Stimulated activated CD8-positive, alpha-beta memory T cell treated with anti-CD3 and anti-CD28 coated beads, Interleukin-7, amount 100 ng/mL, for 24 hours (primary cell): ENCODE data around the gene SS18L1.

Experiments used
- DNase-seq: peaks from one replicate; pipeline ENCODE4 v3.0.0-alpha.2; 2020; ENCODE audit warnings: low read depth

SS18L1 gene

GRCh38 chr20:62156592-62157386 lies 13.2 kb downstream of the SS18L1 start:
- peak; percentile 53 for DNase-seq

GRCh38 chr20:62157387-62158087 lies 14.0 kb downstream of the SS18L1 start:
- DNase-seq: no peak

GRCh38 chr20:62158088-62158400 lies 14.5 kb downstream of the SS18L1 start:
- no peak for DNase-seq

- no peak for DNase-seq
These were observed 15.0 kb downstream of the SS18L1 start for GRCh38 chr20:62158541-62158940.

- DNase-seq: no peak
These were observed 15.5 kb downstream of the SS18L1 start for GRCh38 chr20:62159052-62159451.

- peak; percentile 41 for DNase-seq
These were observed 16.3 kb downstream of the SS18L1 start for GRCh38 chr20:62159839-62160238.

GRCh38 chr20:62160253-62160652 lies 16.7 kb downstream of the SS18L1 start:
- DNase-seq: no peak

GRCh38 chr20:62160876-62161275 lies 17.3 kb downstream of the SS18L1 start:
- no peak for DNase-seq

GRCh38 chr20:62161347-62161746 lies 17.8 kb downstream of the SS18L1 start:
- no peak for DNase-seq

GRCh38 chr20:62162765-62163484 lies 19.4 kb downstream of the SS18L1 start:
- no peak for DNase-seq

GRCh38 chr20:62163485-62163865 lies 19.9 kb downstream of the SS18L1 start:
- DNase-seq: no peak

- DNase-seq: no peak
These were observed 20.6 kb downstream of the SS18L1 start for GRCh38 chr20:62163986-62164762.

GRCh38 chr20:62164879-62165761 lies 21.6 kb downstream of the SS18L1 start:
- no peak for DNase-seq

GRCh38 chr20:62165762-62166399 lies 22.3 kb downstream of the SS18L1 start:
- no peak for DNase-seq

- no peak for DNase-seq
These were observed 23.9 kb downstream of the SS18L1 start for GRCh38 chr20:62167474-62167873.

GRCh38 chr20:62168061-62168460 lies 24.5 kb downstream of the SS18L1 start:
- no peak for DNase-seq

- no peak for DNase-seq
These were observed 25.4 kb downstream of the SS18L1 start for GRCh38 chr20:62168890-62169435.

GRCh38 chr20:62170536-62170935 lies 27.0 kb downstream of the SS18L1 start:
- no peak for DNase-seq

GRCh38 chr20:62171245-62171644 lies 27.7 kb downstream of the SS18L1 start:
- no peak for DNase-seq

GRCh38 chr20:62172666-62173065 lies 29.1 kb downstream of the SS18L1 start:
- DNase-seq: no peak
